HG02571 (cell line): ENCODE data around the gene LBHD2.
"Not testable (repeated sequence)": the region's sequence is repeated elsewhere in the genome, so short reads cannot be mapped to it uniquely, and the experiment has no call there.

Source experiments
- ATAC-seq: cut with Tn5 transposase; IDR thresholded peaks from one replicate; pipeline ENCODE4 v1.9.1; 2021; ENCODE audit warnings: mild to moderate bottlenecking, moderate library complexity; ENCODE audit not compliant: unreplicated experiment

Gene LBHD2

DNA sequence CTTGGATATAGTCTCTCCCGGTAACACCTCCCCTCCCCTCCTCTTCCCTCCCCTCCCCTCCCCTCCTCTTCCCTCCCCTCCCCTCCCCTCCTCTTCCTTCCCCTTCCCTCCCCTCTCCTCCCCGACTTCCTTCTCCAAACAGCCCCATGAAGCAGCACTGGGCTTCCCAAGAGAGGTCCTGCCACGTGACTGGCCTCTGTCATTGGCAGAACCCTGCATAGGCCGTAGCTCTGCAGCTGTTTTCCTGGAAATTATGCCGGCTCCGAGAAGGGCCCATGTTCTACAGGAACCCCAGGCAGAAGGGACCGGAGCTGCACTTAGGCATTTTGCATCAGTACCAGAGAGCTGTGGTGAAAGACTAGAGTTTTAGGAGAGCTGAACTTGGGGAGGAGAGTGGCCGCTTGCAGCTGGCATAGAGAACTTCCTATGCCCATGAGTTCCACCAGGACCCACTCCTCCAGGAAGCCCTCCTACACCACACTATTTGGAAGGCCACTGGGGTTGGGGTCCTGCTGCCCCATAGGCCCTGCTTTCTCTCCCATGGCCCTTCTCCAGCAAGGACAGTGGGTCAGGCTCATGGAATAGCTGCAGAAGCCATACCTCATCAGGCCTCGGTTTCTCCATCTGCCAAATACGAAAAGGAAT lies 34.1 kb downstream of the LBHD2 start:
- no peak for ATAC-seq

GRCh38 chr14:103118663-103119404 lies 34.8 kb downstream of the LBHD2 start:
- no peak for ATAC-seq

DNA sequence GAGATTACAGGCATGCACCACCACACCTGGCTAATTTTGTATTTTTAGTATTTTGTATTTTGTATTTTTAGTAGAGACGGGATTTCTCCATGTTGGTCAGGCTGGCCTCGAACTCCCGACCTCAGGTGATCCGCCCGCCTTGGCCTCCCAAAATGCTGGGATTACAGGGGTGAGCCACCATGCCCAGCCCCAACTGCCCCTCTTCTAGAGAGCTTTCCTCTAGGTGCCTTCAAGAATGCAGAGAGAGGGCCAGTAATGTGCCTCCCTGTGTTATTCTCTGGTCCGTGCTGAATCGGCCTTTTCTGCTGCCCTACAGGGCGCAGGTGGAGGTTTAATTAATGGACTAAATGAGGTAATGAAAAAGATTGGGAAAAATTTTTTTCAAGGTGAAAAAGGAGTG lies 35.5 kb downstream of the LBHD2 start:
- not testable (repeated sequence) for ATAC-seq

DNA sequence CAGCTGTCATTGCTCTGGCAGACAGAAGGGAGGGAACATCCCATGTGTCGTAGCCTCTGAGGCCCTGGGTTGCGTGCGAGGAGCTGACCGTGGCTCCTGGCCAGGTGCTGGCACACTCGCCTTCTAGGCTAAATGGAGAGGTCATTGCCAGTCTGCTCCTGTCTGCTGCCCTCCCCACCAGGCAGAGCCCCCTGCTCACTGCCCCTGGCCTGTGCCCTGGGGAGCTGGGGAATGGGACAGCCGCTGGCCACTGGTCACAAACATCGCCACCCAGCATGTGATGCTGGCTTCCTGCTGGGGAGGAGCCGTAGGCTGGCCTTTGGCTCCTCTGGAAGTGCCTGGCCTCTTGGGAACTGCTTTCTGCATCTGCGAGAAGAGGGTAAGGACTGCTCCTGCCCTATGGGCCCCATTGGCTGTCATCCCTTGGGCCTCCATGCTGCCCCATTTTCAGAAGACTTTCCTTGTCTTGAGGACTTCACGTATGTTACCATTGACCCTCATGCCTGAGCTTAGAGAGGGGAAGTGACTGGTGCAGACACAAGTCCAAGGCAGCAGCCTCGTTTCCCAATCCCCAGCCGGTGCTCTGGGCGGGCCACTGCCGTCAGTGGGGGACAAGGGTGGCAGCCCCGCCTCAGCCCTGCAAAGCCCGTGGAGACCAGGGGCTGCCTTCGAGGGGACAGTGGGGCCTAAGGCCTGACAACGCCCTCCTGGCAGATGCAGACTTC lies 37.3 kb downstream of the LBHD2 start:
- ATAC-seq = no peak

- ATAC-seq = no peak
Measured at GRCh38 chr14:103121846-103122584, 38.0 kb downstream of the LBHD2 start.

DNA sequence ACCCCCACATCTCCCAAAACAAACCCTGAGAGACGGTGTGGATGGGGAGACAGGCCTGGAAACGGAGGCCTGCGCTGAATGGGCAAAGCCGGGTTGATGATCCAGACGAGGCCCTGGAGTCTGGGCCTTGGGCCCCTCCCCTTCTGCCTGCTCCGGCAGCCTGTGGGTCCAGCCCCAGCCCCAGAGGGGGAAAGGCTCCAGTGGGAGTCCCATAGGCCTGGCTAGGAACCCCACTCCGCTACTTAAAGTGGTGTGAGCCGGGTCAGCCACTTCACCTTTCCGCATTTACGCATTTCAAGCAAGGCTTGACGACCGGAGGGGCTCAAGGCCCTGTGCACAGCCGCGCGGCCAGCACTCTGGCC lies 38.6 kb downstream of the LBHD2 start:
- no peak for ATAC-seq

GRCh38 chr14:103122947-103123633 lies 39.1 kb downstream of the LBHD2 start, which contains the start of gene TNFAIP2:
Gene TNFAIP2 (plus strand): TSS chr14:103123461. CDS start chr14:103126458, 2,997 bp downstream.
- no peak for ATAC-seq

DNA sequence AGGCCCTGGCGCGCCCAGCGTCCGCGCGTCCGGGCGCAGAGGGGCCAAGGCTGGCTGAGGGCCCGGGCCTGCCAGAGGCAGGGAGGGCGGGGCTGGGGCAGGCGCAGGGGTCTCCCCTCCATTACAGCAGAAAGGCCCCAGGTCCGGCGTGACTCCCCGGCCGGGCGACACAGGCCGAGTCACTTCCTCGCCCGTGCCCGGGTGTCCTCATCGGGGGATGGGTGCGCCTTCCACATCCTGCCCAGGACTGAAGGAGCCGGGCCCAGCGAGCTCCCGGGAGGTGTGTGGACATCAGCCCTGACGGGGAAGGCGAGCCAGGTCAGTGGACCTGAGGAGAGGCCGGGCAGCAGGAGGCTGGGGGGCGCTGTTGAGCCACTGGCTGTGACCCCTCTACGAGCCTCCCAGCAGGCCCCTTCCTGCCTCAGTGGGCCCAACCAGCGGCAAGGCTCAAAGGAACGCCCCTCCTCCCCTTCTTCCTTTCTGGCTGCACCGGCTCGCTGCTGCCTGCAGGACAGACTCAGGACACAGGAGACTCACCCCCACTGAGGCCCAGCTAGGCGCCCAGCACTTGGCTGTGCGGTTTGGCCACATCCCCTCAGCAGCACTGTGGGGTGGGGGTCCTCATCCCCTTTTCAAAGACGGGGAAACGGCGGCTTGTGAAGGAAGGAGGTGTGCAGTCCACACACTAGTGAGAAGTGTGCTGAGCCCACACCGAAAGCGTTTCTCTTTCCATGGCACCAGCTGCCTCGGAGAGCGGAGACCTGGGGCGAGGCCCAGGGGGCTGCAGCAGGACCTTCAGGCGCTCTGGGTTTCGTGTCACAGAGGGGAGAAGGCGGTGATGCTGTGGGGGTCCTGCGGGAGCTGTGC lies 39.9 kb downstream of the LBHD2 start:
- ATAC-seq = no peak

DNA sequence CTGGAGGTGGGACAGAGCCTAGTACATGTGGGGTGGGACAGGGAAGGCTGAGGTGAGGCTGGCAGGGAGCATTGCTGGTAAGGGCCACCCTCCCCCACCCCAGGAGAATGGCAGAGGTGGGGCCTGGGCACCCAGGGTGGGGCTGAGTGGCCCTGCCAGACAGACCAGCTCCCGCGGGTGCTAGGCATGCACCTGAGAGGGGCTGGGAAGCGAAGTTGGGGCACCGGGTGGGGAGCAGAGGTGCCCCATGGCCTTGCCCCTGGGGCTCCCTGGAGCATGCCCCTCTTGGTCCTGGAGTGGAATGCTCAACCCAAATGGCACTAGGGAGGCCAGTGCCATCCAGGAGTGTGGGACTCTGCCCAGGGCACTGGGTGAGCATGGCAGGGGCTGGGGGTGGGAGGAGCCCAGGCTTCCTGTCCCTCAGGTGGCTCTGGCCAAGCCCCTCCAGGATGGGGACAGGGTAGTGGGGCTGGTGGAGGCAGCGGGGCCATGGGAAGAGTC lies 40.5 kb downstream of the LBHD2 start:
- no peak for ATAC-seq

DNA sequence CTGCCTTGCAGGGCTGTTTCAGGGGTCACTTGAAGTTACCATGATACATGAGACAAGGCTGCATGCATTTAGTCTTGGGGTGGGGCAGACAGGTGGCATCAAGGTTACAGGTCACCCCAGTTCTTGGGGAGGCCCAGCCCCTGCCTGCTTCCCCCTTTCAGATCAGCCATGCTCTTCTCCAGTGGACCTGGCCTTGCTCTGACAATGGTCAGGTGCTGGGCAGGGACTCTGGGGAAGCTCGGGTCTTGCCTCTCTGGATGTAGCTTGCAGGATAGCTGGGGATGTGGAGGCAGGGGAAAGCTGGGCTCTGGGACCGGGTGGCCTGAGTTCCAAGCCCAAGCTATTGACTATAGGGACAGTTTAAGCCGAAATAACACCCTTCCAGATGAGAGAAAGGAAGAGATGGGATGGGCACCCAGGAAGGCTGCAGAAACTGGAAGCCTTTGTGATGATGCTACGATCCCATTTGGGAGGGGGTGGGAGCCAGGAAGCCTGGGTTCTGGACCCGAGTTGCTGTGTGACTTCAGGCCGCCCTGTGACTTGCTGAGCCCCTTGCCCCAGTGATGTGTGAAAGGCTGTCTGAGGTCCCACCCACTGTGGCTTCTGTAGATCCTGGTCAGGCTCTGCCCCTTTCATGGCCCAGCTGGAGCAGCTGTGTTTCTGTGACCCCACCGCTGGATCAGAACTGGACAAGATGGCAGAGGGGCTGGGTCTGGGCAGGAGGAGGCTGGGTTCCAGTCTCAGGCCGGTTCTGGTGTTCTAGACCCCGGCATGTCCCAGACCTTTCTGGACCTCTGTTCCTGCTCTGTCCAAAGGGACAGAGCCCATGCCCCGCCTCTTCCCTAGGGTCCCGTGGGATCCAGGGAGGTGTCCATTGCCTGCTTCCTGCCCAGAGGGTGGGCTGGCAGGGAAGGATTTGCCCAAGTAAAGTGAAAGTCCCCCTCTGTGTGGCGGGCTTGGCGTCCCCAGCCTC lies 41.4 kb downstream of the LBHD2 start:
- ATAC-seq = no peak

DNA sequence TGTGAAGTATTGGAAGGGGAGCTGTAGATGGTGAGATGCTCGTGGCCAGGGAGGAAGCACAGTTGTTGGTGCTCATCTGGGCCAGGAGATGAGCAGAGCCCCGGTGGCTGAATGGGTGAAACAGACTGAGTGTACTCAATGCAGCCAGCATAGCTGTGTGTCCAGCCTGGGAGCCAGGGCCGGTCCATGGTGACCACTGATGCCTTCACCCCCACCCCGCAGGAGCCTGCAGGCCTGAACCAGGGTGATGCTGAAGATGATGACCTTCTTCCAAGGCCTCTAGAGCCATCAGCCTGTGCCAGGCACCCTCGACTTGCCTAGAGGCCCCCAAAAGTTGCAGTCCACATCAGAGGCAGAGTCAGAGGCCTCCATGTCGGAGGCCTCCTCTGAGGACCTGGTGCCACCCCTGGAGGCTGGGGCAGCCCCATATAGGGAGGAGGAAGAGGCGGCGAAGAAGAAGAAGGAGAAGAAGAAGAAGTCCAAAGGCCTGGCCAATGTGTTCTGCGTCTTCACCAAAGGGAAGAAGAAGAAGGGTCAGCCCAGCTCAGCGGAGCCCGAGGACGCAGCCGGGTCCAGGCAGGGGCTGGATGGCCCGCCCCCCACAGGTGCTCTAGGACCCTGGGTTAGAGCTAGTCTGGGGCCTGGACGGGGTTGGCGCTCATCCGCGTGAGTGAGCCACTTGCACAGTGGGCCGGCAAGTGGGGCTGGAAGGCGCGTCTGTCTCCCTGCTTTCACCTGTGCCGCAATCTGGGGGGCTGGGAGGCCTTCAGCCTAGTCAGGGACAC lies 42.3 kb downstream of the LBHD2 start:
- no peak for ATAC-seq

- no peak for ATAC-seq
Measured at GRCh38 chr14:103126873-103127304, 42.9 kb downstream of the LBHD2 start.

DNA sequence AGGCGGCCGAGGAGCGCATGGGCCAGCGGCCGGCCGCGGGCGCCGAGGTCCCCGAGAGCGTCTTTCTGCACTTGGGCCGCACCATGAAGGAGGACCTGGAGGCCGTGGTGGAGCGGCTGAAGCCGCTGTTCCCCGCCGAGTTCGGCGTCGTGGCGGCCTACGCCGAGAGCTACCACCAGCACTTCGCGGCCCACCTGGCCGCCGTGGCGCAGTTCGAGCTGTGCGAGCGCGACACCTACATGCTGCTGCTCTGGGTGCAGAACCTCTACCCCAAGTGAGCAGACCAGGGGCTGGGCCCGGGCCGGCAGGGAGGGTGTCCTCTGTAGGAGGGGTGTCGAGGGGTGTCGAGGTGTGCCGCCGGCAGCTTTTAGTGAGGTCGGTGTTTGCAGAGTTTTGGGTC lies 43.3 kb downstream of the LBHD2 start:
- ATAC-seq = no peak

DNA sequence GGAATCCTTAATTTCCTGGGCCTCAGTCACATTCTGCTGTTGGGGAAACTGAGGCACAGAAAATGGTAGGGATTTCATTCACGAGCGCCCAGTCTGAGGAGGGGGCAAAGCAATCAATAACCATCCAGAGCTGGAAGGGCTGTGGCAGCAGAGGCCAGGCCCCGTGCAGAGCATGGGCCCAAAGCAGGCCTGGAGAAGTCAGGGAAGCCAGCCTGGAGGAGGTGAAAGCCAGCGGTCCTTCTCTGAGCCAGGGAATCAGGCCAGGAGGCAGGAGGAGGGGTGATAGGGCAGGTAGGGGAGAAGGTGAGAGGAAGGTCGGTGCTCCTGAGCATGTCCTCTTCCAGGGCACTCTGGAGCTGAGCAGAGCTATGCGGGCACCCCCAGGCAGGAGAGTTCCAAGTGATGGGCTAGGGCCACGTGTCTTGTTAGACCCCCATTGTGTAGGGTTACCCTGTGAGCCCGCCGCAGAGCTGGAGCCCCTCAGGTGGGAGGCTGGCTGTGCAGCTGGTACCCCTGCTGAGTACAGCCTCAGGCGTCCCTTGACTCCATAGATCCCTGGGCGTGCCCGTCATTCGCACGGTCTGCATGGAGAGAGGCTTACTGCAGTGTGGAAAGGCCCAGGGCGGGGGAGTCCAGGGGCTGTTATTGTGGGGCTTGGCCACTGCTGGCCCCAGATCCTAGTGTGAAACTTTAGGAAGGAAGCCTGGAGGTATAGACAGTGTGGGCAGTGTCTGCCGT lies 44.0 kb downstream of the LBHD2 start:
- no peak for ATAC-seq

DNA sequence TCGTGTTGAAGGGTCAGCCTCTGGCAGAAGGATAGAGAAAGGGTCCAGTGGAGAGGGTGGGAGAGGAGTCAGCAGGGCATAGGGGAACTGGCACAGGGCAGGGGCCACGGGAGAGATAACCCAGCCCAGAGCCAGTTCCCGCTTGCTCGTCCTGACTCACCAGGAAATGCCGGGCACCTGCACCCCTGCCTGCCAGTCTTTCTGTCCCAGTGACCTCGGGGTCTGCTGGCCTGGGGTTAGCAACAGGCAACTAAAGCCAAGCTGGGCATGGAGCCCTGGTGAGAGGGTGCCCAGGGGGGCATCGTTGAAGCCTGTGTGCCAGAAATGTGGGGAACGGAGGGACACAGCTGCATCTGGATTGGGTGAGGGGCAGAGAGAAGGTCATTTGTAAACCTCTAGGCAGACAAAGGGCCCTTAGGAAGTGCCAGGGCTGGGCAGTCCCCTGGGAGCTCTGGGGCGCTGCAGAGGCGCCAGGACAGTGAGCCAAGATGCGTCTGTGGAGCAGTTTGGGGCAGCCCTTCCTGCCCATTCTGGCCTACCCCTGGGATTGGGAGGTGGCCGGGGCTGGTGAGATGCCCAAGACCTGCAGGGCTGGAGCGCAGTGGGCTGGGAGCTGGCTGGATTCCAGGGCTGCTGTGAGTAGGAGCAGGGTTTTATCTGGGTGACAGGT lies 44.8 kb downstream of the LBHD2 start:
- ATAC-seq = no peak

GRCh38 chr14:103129301-103130016 lies 45.4 kb downstream of the LBHD2 start:
- ATAC-seq = no peak
